ENCODE results near the gene SVIL. TPM values are rescaled to one million over a fixed set of nuclear protein-coding genes. Genes with fewer than 3 reads are reported as not detected.
"Not testable (repeated sequence)": the region's sequence is repeated elsewhere in the genome, so short reads cannot be mapped to it uniquely, and the experiment has no call there.

The SVIL gene
- total RNA-seq, 1 experiment from 2014 or later, result 166 TPM

DNA sequence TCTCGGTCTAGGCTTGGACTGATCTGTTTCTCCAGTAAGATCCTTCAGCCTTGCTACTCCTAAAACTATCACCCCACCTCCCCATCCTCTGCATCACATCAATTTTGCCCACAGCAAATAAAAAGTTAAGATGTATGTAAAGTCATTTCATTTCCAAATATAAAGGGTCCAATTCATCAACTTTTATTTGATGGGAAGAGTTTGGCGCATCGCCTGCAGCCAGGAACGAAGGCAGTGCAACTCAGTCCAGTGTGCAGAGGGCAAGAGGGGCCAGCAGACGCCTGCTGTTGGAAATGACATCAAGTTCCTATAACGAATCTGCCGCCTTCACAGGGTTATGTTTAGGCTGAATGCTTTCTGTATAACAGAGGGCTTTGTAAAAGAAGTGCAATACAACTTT, 97.0 kb downstream of the SVIL start:
- H3K27ac ChIP-seq, result no peak overlapping the region

GRCh38 chr10:29536691-29537090, 98.1 kb downstream of the SVIL start:
- not testable (repeated sequence) for H3K4me1 ChIP-seq (replicated peaks; ENCODE audit: insufficient read depth); H3F3A ChIP-seq (ENCODE audit: insufficient read depth, low read depth); H3K9me3 ChIP-seq (ENCODE audit: insufficient read depth, low read depth); DNase-seq; H3K4me3 ChIP-seq; H3K9me2 ChIP-seq (ENCODE audit: insufficient read depth); H3K4me2 ChIP-seq; H3K79me2 ChIP-seq (ENCODE audit: low read depth); BruUV-seq (replicated peaks); H3K36me3 ChIP-seq (ENCODE audit: low read depth); H3K27me3 ChIP-seq (ENCODE audit: insufficient read depth, low read depth); H3K27ac ChIP-seq; H4K20me1 ChIP-seq (ENCODE audit: insufficient read depth); H2AFZ ChIP-seq
- intact Hi-C loops (cut with micrococcal nuclease; ENCODE audit: unreplicated experiment), result loop anchor here (10.0 kb wide), 1 partner anchor 198 kb away; no protein-coding TSS in a partner anchor
- ChIA-PET CTCF (interaction anchor here (0.6 kb wide), 1 partner anchor 145 kb away, joined by 7 read pairs; no protein-coding TSS in a partner anchor), POLR2A (ENCODE audit: unreplicated experiment) (interaction anchor here (0.6 kb wide), 1 partner anchor 53 kb away, joined by 30 read pairs; no protein-coding TSS in a partner anchor)

More for the DNA sequence above, 97.0 kb downstream of the SVIL start:
- no peak for DNase-seq
- TF ChIP-seq EZH2 (IDR thresholded peaks at IDR 0.05; ENCODE audit: low read depth) (no peak), CTCF (conservative IDR thresholded peaks at IDR 0.05) (no peak)
- POLR2A ChIA-PET (ENCODE audit: unreplicated experiment), result no interaction called here
- CTCF ChIA-PET, result no interaction called here
- no TSS peak for BruUV-seq (replicated peaks)
- Histone ChIP-seq H3K4me2 (no peak overlapping the region), H3K4me1 (replicated peaks; ENCODE audit: insufficient read depth) (no peaks in the 10 kb centered on the region), H3K9me2 (ENCODE audit: insufficient read depth) (no peaks in the 10 kb centered on the region), H4K20me1 (ENCODE audit: insufficient read depth) (no peaks in the 10 kb centered on the region), H3K9me3 (ENCODE audit: insufficient read depth, low read depth) (no peaks in the 10 kb centered on the region), H3K27me3 (ENCODE audit: insufficient read depth, low read depth) (no peaks in the 10 kb centered on the region), H3K79me2 (ENCODE audit: low read depth) (0 out of 2 replicates have a peak, but pooled peaks cover 6% of the 10 kb centered on the region), H3K4me3 (no peak overlapping the region), H2AFZ (no peak overlapping the region), H3F3A (ENCODE audit: insufficient read depth, low read depth) (no peaks in the 10 kb centered on the region), H3K36me3 (ENCODE audit: low read depth) (no peaks in the 10 kb centered on the region)
- intact Hi-C loops (cut with micrococcal nuclease; ENCODE audit: unreplicated experiment), result loop anchor here (10.0 kb wide), 1 partner anchor 197 kb away; no protein-coding TSS in a partner anchor

DNA sequence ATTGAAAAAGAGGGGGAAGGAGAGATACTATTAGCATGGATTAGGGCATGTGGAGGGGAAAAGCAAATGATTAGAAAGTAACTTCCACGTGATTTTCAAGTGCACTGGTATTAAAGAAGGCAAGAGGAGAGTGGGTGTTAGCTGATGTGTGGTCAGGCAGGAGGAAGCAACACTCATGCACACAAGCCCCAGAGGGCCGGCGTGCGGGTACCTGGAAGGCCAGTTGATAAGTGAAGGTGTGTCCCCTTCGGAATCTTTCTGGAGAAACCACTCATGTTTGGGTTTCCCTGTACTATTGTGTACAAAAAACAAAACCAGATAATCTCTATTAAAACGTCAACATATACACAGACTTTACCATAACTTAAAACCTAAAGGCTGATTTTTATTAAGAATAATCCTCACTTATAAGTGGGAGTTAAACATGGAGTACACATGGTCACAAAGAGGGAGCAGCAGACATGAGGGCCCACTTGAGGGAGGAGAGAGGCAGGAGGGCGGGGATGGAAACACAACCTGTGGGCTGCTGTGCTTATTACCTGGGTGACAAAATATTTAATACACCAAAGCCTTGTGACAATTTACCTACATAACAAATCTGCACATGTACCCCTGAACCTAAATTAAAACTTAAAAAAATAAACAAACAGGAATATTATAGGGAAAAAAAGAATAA, 98.9 kb downstream of the SVIL start:
- intact Hi-C loops (cut with micrococcal nuclease; ENCODE audit: unreplicated experiment), result loop anchor here (2.0 to 10.0 kb wide), 2 partner anchors 55 to 199 kb away; no protein-coding TSS in a partner anchor
- Histone ChIP-seq H2AFZ (no peak overlapping the region), H3K27me3 (ENCODE audit: insufficient read depth, low read depth) (no peaks in the 10 kb centered on the region), H3K79me2 (ENCODE audit: low read depth) (0 out of 2 replicates have a peak, but pooled peaks cover 6% of the 10 kb centered on the region), H4K20me1 (ENCODE audit: insufficient read depth) (no peaks in the 10 kb centered on the region), H3K27ac (0 out of 2 replicates have a peak overlapping the region, but pooled peaks have one; percentile 9), H3K4me1 (replicated peaks; ENCODE audit: insufficient read depth) (no peaks in the 10 kb centered on the region), H3K4me3 (no peak overlapping the region), H3F3A (ENCODE audit: insufficient read depth, low read depth) (peaks cover 2% of the 10 kb centered on the region; the same call in 1 of the 2 replicates), H3K4me2 (no peak overlapping the region), H3K9me2 (ENCODE audit: insufficient read depth) (no peaks in the 10 kb centered on the region), H3K36me3 (ENCODE audit: low read depth) (no peaks in the 10 kb centered on the region), H3K9me3 (ENCODE audit: insufficient read depth, low read depth) (no peaks in the 10 kb centered on the region)
- POLR2A ChIA-PET (ENCODE audit: unreplicated experiment), result interaction anchor here (0.6 kb wide), 1 partner anchor 1205 kb away, joined by 4 read pairs; no protein-coding TSS in a partner anchor
- no peak for DNase-seq
- CTCF ChIA-PET, result interaction anchor here (0.6 to 1.2 kb wide), 3 partner anchors 18 to 600 kb away, joined by 3 to 15 read pairs (median 4); no protein-coding TSS in a partner anchor
- BruUV-seq (replicated peaks), result no TSS peak
- no peak for TF ChIP-seq EZH2 (IDR thresholded peaks at IDR 0.05; ENCODE audit: low read depth)
